NCI-H526 treated with DMSO at 0.1 percent for 48 hours (cell line): ENCODE data around the gene ADH7.
"Not testable (repeated sequence)": the region's sequence is repeated elsewhere in the genome, so short reads cannot be mapped to it uniquely, and the experiment has no call there.

Experiments
- DNase-seq: peaks from one replicate; lab custom pipeline; 2025; lab: John Stamatoyannopoulos, UW

ADH7 gene

GRCh38 chr4:99415762-99416161, 19.4 kb downstream of the ADH7 start:
- DNase-seq = not testable (repeated sequence)

- DNase-seq = not testable (repeated sequence)
Observed at GRCh38 chr4:99414902-99415301, 20.2 kb downstream of the ADH7 start.

GRCh38 chr4:99414401-99414800, 20.7 kb downstream of the ADH7 start:
- no peak for DNase-seq

GRCh38 chr4:99413140-99413539, 22.0 kb downstream of the ADH7 start:
- no peak for DNase-seq

GRCh38 chr4:99411041-99411440, 24.1 kb downstream of the ADH7 start:
- no peak for DNase-seq

- no peak for DNase-seq
Observed at GRCh38 chr4:99410075-99410474, 25.1 kb downstream of the ADH7 start.

- DNase-seq = no peak
Observed at GRCh38 chr4:99408346-99408745, 26.8 kb downstream of the ADH7 start.

- DNase-seq = peak; percentile 31
Observed at GRCh38 chr4:99405433-99406115, 29.6 kb downstream of the ADH7 start.

- no peak for DNase-seq
Observed at GRCh38 chr4:99404595-99405287, 30.4 kb downstream of the ADH7 start.

- DNase-seq = no peak
Observed at GRCh38 chr4:99403380-99404184, 31.6 kb downstream of the ADH7 start.

- no peak for DNase-seq
Observed at GRCh38 chr4:99402765-99403164, 32.4 kb downstream of the ADH7 start.

- DNase-seq = no peak
Observed at GRCh38 chr4:99400831-99401230, 34.3 kb downstream of the ADH7 start.

GRCh38 chr4:99399017-99399416, 36.1 kb downstream of the ADH7 start:
- DNase-seq = no peak

GRCh38 chr4:99395595-99396364, 39.4 kb downstream of the ADH7 start:
- no peak for DNase-seq

GRCh38 chr4:99394896-99395295, 40.2 kb downstream of the ADH7 start:
- no peak for DNase-seq

- DNase-seq = no peak
Observed at GRCh38 chr4:99390055-99390454, 45.1 kb downstream of the ADH7 start.

GRCh38 chr4:99389606-99390005, 45.5 kb downstream of the ADH7 start:
- DNase-seq = no peak

GRCh38 chr4:99383833-99384392, 51.2 kb downstream of the ADH7 start:
- DNase-seq = no peak

GRCh38 chr4:99383399-99383798, 51.7 kb downstream of the ADH7 start:
- DNase-seq = no peak

GRCh38 chr4:99382745-99383360, 52.3 kb downstream of the ADH7 start:
- DNase-seq = no peak

- no peak for DNase-seq
Observed at GRCh38 chr4:99381588-99382175, 53.5 kb downstream of the ADH7 start.
